Measurements from ENCODE around the gene DNTT.

The DNTT gene

GRCh38 chr10:96304230-96304629 is at the start of gene DNTT:
Gene DNTT (plus strand): TSS chr10:96304434. CDS start chr10:96304498, 64 bp downstream.
- no peak for DNase-seq

GRCh38 chr10:96254976-96255375 is 49.3 kb upstream of the DNTT start:
- no peak for DNase-seq

GRCh38 chr10:96255549-96256333 is 48.5 kb upstream of the DNTT start:
- DNase-seq = no peak

- DNase-seq = no peak
These were observed 46.3 kb upstream of the DNTT start for GRCh38 chr10:96257944-96258343.

GRCh38 chr10:96259150-96259549 is 45.1 kb upstream of the DNTT start:
- DNase-seq = no peak

GRCh38 chr10:96260014-96260413 is 44.2 kb upstream of the DNTT start:
- DNase-seq = no peak

GRCh38 chr10:96261132-96261531 is 43.1 kb upstream of the DNTT start:
- DNase-seq = no peak

- no peak for DNase-seq
These were observed 42.3 kb upstream of the DNTT start for GRCh38 chr10:96261930-96262329.

- no peak for DNase-seq
These were observed 41.1 kb upstream of the DNTT start for GRCh38 chr10:96263176-96263575.

GRCh38 chr10:96263669-96264068 is 40.6 kb upstream of the DNTT start:
- DNase-seq = no peak

- no peak for DNase-seq
These were observed 39.3 kb upstream of the DNTT start for GRCh38 chr10:96264938-96265337.

- DNase-seq = no peak
These were observed 38.0 kb upstream of the DNTT start for GRCh38 chr10:96266118-96266770.

- no peak for DNase-seq
These were observed 37.0 kb upstream of the DNTT start for GRCh38 chr10:96267234-96267705.

- no peak for DNase-seq
These were observed 35.8 kb upstream of the DNTT start for GRCh38 chr10:96268341-96268909.

- DNase-seq = no peak
These were observed 34.6 kb upstream of the DNTT start for GRCh38 chr10:96269438-96270300.

- no peak for DNase-seq
These were observed 33.7 kb upstream of the DNTT start for GRCh38 chr10:96270571-96270970.

GRCh38 chr10:96271016-96271815 is 33.0 kb upstream of the DNTT start, which contains the start of gene BLNK:
Gene BLNK (minus strand): TSS chr10:96271569. CDS start chr10:96271398, 171 bp downstream.
- DNase-seq = no peak

- DNase-seq = no peak
These were observed 31.6 kb upstream of the DNTT start for GRCh38 chr10:96272316-96273280.

- no peak for DNase-seq
These were observed 28.4 kb upstream of the DNTT start for GRCh38 chr10:96275685-96276418.

- no peak for DNase-seq
These were observed 27.8 kb upstream of the DNTT start for GRCh38 chr10:96276426-96276825.

All from activated naive CD4-positive, alpha-beta T cell treated with anti-CD3 and anti-CD28 coated beads, Interleukin-2, amount 50 U/mL, for 16 hours (primary cell).